PC-3 (cell line): Measurements from ENCODE around the gene CEACAM4. TPM values are rescaled to one million over a fixed set of nuclear protein-coding genes. Genes with fewer than 3 reads are reported as not detected.

Experiments
- ATAC-seq: fragments of 200-7000 bp; cut with Tn5 transposase; 2 replicates; pipeline ENCODE4 v1.9.1; 2020; ENCODE audit warnings: mild to moderate bottlenecking, moderate library complexity
- BruUV-seq: library from RNA; stranded (reverse); fragments of 400-500 nt; replicated peaks from 2 replicates; lab custom pipeline; 2021; lab: Mats Ljungman, UMichigan
- CTCF ChIA-PET: fragments of 300-600 bp; sonication (Branson Sonifier 250); formaldehyde crosslinking; loops from one replicate; lab custom pipeline; 2022; ENCODE audit warnings: antibody characterized with exemption; lab: Charles Lee
- POLR2A ChIA-PET: fragments of 300-600 bp; sonication (Branson Sonifier 250); formaldehyde crosslinking; loops from one replicate; lab custom pipeline; 2022; ENCODE audit warnings: antibody characterized with exemption; ENCODE audit not compliant: unreplicated experiment; lab: Charles Lee
- DNase-seq: peaks from one replicate; pipeline ENCODE4 v3.0.0-alpha.2; 2015
- H2AFZ ChIP-seq: fragments of 300-600 bp; sonication (generic); 2 replicates; pipeline ENCODE4 v1.6.0; 2016; ENCODE audit warnings: antibody characterized with exemption, low read length
- H3F3A ChIP-seq: fragments of 300-600 bp; sonication (generic); one replicate; pipeline ENCODE4 v1.6.0; 2017; ENCODE audit warnings: antibody characterized with exemption, low read length, control low read depth, mild to moderate bottlenecking; ENCODE audit not compliant: unreplicated experiment
- H3K27ac ChIP-seq: fragments of 300-600 bp; sonication (generic); 2 replicates; pipeline ENCODE4 v1.5.1; 2016; ENCODE audit warnings: mild to moderate bottlenecking, low read length
- H3K27me3 ChIP-seq: fragments of 300-600 bp; sonication (generic); 2 replicates; pipeline ENCODE4 v1.6.1; 2016; ENCODE audit warnings: low read length, mixed read lengths
- H3K36me3 ChIP-seq: fragments of 300-600 bp; sonication (generic); 2 replicates; pipeline ENCODE4 v1.6.1; 2016; ENCODE audit warnings: low read depth, mixed run types, low read length, mixed read lengths
- H3K4me1 ChIP-seq: fragments of 300-600 bp; sonication (generic); 2 replicates; pipeline ENCODE4 v1.5.1; 2016; ENCODE audit warnings: low read length; ENCODE audit not compliant: insufficient read depth
- H3K4me2 ChIP-seq: fragments of 300-600 bp; sonication (generic); 2 replicates; pipeline ENCODE4 v1.6.0; 2016; ENCODE audit warnings: low read length
- H3K4me3 ChIP-seq: fragments of 300-600 bp; sonication (generic); 2 replicates; pipeline ENCODE4 v1.5.1; 2016; ENCODE audit warnings: mild to moderate bottlenecking, low read length, mixed read lengths
- H3K79me2 ChIP-seq: fragments of 300-600 bp; sonication (generic); 2 replicates; pipeline ENCODE4 v1.6.1; 2017; ENCODE audit warnings: low read length, mixed read lengths
- H3K9ac ChIP-seq: fragments of 300-600 bp; sonication (generic); 2 replicates; pipeline ENCODE4 v1.6.0; 2016; ENCODE audit warnings: mild to moderate bottlenecking, low read length
- H3K9me2 ChIP-seq: fragments of 300-600 bp; sonication (generic); replicated peaks from 2 replicates; pipeline ENCODE4 v1.6.1; 2016; ENCODE audit warnings: mixed run types, low read length, mixed read lengths
- H3K9me3 ChIP-seq: fragments of 300-600 bp; sonication (generic); 2 replicates; pipeline ENCODE4 v1.6.1; 2016; ENCODE audit warnings: low read length, mixed read lengths
- H4K20me1 ChIP-seq: fragments of 300-600 bp; sonication (generic); 2 replicates; pipeline ENCODE4 v1.6.1; 2016; ENCODE audit warnings: low read length, mixed read lengths
- CTCF ChIP-seq: fragments of 300-600 bp; sonication (generic); conservative IDR thresholded peaks from 2 replicates; pipeline ENCODE4 v1.5.1; 2017; ENCODE audit warnings: antibody characterized with exemption, low read depth, mild to moderate bottlenecking, low read length
- EZH2 ChIP-seq: fragments of 300-600 bp; sonication (generic); IDR thresholded peaks from one replicate; pipeline ENCODE4 v1.6.1; 2017; ENCODE audit warnings: antibody characterized with exemption, mild to moderate bottlenecking, low read length; ENCODE audit not compliant: unreplicated experiment
- EZH2phosphoT487 ChIP-seq: fragments of 300-600 bp; sonication (generic); IDR thresholded peaks from 2 replicates; pipeline ENCODE4 v1.6.1; 2018; ENCODE audit warnings: mild to moderate bottlenecking, antibody characterized with exemption, low read length, borderline replicate concordance
- intact Hi-C: fragments of 100-400 bp; cut with micrococcal nuclease; formaldehyde crosslinking; loops from 2 replicates; pipeline ENCODE4 v1.9.0; 2023
- total RNA-seq: library from RNA; depleted of rRNA; stranded (reverse); fragments of >200 nt; gene quantifications from 2 replicates; pipeline ENCODE4 v1.2.3, GENCODE V29; 2014

CEACAM4 gene
- total RNA-seq, 1 experiment from 2014 or later = not detected

- no peak overlapping the region for H3K4me3 ChIP-seq
- ATAC-seq = no peak
- DNase-seq = no peak
- H3K9me2 ChIP-seq = no peaks in the 10 kb centered on the region
- intact Hi-C loops = no loop called here
- H3K36me3 ChIP-seq = no peaks in the 10 kb centered on the region
- H3K4me1 ChIP-seq = no peaks in the 10 kb centered on the region
- no peak overlapping the region for H3K9ac ChIP-seq
- 0 out of 2 replicates have a peak, but pooled peaks cover 4% of the 10 kb centered on the region for H3K27me3 ChIP-seq
- H3F3A ChIP-seq = no peaks in the 10 kb centered on the region
- H2AFZ ChIP-seq = no peak overlapping the region
- no peaks in the 10 kb centered on the region for H3K79me2 ChIP-seq
- CTCF ChIA-PET = no interaction called here
- BruUV-seq = no TSS peak
- no peak for TF ChIP-seq EZH2phosphoT487
- no peak for TF ChIP-seq EZH2
- no peak for TF ChIP-seq CTCF
- POLR2A ChIA-PET = no interaction called here
- H3K9me3 ChIP-seq = no peaks in the 10 kb centered on the region
- no peaks in the 10 kb centered on the region for H4K20me1 ChIP-seq
- no peak overlapping the region for H3K27ac ChIP-seq
- no peak overlapping the region for H3K4me2 ChIP-seq
Observed at GRCh38 chr19:41617941-41618730, 8.7 kb downstream of the CEACAM4 start.

- Histone ChIP-seq H3K4me2 (no peak overlapping the region), H3K27ac (no peak overlapping the region), H2AFZ (no peak overlapping the region), H3K9me2 (no peaks in the 10 kb centered on the region), H3K9me3 (no peaks in the 10 kb centered on the region), H3K4me3 (no peak overlapping the region), H4K20me1 (no peaks in the 10 kb centered on the region), H3K9ac (no peak overlapping the region), H3K79me2 (no peaks in the 10 kb centered on the region), H3K36me3 (no peaks in the 10 kb centered on the region), H3K27me3 (peaks cover 6% of the 10 kb centered on the region; the same call in 1 of the 2 replicates), H3F3A (no peaks in the 10 kb centered on the region), H3K4me1 (no peaks in the 10 kb centered on the region)
- ChIA-PET CTCF (no interaction called here), POLR2A (no interaction called here)
- no peak for TF ChIP-seq CTCF
- no peak for TF ChIP-seq EZH2
- no peak for TF ChIP-seq EZH2phosphoT487
- ATAC-seq (no peak), DNase-seq (peak; percentile 44)
- intact Hi-C loops = no loop called here
- no TSS peak for BruUV-seq
Observed at GRCh38 chr19:41616792-41617621, 9.9 kb downstream of the CEACAM4 start.
